Activated CD8-positive, alpha-beta memory T cell treated with anti-CD3 and anti-CD28 coated beads for 24 hours (primary cell): Measurements from ENCODE around the gene ENTREP1.
"Not testable (repeated sequence)": the region's sequence is repeated elsewhere in the genome, so short reads cannot be mapped to it uniquely, and the experiment has no call there.

ENCODE experiments used
- DNase-seq: peaks from one replicate; pipeline ENCODE4 v3.0.0-alpha.2; 2020

Gene ENTREP1

DNA sequence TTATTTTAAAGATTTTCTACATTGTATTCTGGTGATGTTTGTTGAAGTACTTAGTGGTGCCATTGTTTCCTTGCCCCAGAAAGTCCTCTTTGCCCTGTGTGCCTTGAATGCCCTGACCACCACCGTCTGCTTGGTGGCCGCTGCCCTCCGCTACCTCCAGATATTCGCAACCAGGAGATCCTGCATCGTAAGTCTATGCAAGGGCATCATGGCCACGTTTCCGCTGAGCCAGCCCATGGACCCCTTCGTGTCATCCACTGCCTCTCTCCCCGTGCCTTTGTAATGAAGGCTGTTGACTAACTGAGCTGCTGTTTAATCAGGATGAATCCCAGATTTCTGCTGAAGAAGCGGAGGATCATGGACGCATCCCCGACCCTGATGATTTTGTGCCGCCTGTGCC, 52.3 kb downstream of the ENTREP1 start:
- DNase-seq: no peak

DNA sequence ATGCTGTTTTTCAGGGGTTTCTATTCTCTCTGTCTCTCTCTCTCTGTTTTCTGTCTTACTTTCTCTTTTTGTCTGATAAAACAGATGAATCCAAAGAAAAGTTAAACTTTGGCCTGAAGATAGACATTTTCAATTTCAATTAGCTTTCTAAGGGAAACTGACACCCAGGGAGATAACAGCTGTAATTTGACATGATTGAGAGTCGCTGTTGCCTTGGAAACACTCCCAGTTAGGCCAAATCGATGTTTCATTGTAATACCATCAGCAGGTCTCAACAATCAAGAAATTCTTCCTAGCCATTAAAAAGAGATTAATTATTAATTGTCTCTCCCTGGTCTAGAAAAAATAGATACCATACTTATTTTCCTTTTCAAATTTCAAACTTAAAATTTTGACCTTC, 53.0 kb downstream of the ENTREP1 start:
- DNase-seq: no peak

DNA sequence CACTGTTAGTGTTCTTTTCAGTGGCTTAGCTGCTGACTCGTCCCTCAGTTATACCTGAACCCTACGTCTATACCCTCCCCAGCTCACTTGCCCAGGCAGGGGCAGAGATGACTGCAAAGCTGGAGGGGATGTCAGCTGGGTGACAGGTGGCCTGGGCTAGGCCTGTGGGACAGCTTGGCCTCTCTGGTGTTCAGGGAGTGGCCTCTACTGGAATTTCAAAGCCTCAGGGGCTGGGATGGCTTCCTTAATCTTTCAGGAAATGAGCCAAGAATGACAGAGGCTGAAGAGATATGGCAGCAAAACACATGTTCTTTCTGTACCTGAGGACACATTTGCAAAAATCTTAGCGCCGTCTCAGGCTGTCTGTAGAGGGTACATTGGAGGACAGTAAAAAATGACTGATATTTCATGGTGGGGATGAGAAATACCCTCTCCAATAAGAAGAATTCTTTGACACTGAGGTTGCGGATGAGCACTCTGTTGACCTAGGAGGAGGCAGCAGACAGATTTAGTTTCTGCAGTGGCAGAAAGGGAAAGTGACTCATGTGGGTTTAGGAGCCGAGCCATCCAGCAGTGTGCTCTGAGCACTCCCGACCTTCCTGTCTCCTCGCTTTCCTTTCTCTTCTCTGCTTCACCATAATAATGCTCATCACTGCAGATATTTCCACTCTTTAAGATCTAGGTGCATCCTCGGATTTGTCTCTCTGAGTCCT, 54.4 kb downstream of the ENTREP1 start:
- no peak for DNase-seq

- DNase-seq: no peak
Observed at GRCh38 chr9:69380301-69380700, 55.3 kb downstream of the ENTREP1 start.

DNA sequence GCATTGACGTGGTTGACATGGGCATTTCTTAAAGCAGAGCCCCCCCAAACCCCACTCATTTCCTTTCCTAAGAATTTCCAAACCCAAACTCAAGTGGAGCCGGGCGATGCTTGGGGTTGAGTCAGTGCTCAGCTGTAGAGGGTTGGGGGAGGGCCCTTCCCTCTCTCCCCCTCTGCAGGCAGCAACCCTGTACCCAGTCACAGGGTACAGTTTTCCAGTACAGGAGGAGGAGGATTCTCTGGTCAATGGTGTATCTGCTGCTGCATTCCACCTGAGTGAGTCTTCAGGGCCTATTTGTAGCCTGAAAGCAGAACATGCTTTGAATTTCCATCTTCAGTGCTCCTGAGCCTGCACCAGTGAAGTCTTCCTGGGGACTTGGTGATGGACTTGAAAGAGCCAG, 55.8 kb downstream of the ENTREP1 start:
- no peak for DNase-seq

DNA sequence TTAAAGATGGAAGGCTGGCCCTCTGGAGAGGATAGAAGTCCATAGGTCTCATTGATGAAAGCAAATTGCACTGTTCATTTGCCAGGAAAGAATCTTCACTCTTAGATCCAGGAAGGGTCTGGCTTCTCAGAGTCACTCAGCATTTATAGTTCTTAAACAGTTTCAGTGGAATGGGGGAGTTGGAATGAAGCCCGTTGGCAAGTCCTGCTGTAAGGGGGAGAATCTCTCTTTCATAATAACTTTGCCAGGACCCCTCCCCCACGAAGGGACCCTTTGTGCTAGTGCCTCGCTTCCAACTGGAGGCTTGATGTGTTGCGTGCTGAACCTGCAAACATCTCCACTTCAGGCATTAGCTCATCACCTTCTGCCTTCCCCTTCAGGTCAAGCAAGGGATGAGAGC, 57.1 kb downstream of the ENTREP1 start:
- DNase-seq: no peak

DNA sequence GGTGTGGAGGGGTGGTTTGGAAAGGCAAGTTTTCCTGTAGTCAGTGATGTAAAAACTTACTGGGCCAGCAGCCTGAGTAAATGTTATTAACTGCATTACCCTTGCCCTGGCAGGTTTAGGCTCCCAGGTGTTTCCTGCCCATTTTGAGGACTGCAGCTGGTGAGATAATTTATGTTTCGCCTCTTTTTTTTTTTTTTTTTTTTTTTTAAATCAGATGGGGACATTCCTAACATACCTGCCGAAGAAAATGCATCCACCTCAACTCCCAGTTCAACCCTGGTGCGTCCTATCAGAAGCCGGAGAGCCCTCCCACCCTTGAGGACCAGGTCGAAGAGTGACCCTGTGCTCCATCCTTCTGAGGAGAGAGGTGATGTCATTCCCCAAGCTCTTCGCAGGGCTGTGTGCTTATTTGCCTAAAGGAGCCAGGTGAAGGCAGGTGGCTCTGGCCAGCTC, 60.6 kb downstream of the ENTREP1 start:
- no peak for DNase-seq

DNA sequence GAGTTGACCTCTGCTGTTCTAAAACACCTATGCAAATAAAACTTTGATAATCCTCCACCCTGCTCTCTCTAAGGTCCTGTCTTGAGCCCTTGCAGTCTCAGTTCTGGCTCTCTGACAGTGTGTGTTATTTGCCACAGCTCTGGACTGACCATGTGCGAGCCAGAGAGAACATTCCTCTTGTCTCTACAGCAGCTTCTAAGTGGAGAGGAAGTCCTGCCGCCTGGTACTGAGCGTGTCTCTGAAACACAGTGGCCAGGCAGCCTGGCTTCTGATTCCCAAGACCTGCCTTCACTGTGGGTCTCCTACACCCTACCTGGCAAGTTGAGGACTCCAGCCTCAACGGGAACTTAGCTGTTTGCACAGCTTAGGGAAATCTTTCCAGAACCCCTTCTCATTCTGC, 61.6 kb downstream of the ENTREP1 start:
- no peak for DNase-seq

- no peak for DNase-seq
Observed at GRCh38 chr9:69388596-69388995, 63.6 kb downstream of the ENTREP1 start.

- DNase-seq: no peak
Observed at GRCh38 chr9:69389437-69389995, 64.5 kb downstream of the ENTREP1 start.

DNA sequence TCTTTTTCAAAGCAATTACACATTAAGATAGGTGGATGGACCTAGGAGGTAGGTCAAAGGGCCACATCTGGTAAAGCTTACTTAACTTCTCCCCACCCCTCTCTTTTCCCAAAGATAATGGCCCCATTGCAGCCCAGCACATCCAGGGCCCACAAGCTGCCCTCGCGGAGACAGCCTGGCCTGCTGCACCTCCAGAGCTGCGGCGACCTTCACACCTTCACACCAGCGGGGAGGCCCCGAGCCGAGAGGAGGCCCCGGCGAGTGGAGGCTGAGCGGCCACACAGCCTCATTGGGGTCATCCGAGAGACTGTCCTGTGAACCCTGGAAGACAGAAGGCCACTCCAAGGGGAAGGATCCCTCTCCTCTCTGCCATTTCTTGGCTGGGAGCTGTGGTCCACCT, 66.5 kb downstream of the ENTREP1 start:
- no peak for DNase-seq

GRCh38 chr9:69391946-69392345, 66.9 kb downstream of the ENTREP1 start:
- DNase-seq: no peak

DNA sequence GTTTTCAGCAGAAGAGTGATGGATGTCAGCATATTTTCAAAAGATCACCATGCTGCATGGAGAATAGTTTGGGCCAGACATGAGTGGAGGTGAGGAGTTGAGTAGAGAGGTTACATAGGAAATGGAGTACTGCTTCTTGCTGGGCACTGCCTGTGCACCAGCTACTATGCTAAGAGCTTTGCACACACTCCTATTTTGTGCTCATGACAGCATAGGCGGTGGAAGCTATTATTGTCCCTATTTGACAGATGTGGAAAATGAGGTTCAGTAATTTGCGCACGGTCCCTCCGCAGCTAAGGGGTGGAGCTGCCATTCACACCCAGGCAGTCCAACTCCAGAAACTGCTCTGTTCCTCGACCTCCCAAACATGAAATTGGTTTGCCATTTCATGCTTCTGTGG, 67.8 kb downstream of the ENTREP1 start:
- no peak for DNase-seq

DNA sequence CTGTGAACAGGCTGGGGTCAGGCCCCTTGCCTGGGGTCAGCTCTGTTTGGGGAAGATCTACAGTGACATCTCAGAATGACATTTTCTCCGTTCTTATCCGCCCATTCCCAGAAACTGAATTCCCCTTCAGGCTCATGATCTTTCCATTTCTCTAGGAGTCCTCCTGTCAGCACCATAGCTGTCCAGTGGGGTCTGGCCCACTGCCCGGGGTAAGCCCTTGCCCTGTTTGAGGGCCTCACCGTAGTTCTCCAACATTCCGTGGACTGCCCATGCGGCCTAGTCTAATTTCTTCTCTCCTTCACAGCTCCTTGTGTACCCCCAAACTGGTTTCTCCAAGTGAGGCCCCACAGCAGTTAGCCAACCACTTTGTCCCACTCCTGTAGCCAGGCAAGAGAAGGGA, 68.4 kb downstream of the ENTREP1 start:
- no peak for DNase-seq

DNA sequence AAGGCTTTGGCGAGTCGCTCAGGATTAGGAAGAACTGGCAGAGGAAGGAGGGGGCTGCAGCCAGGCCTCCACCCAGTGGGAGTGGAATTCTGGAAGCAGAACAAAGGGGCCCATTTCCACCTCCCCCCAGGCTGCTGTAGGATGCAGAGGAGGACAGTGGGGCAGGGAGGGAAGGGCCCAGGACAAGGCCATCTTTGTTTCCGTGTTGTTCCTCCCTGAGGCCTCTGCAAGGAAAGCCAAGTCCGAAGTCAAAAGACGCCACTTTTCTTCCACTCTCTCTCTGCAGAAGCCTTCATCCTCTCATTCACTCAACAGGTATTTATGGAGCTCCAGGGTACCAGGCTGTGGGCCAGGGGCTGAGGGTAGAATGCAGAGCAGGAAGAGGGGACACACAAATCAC, 70.7 kb downstream of the ENTREP1 start:
- DNase-seq: no peak

GRCh38 chr9:69396759-69397158, 71.7 kb downstream of the ENTREP1 start:
- DNase-seq: no peak

- no peak for DNase-seq
Observed at GRCh38 chr9:69397384-69398214, 72.6 kb downstream of the ENTREP1 start.

DNA sequence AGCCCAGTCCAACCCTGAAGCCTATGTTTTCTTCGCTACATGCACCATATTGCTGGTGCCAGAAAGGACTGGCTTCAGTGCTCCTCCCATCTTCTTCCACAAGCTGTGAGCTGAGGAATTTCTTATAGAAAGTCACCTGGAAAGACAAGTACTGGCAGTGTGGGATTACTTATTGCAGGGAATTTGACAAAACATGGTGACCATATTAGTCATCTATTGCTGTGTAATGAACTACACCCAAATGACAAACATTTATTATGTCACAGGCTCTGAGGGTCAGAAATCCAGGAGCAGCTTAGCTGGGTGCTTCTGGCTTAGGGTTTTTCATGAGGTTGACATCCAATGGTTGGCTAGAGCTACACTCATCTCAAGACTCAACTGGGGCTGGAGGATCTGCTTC, 75.5 kb downstream of the ENTREP1 start:
- no peak for DNase-seq

GRCh38 chr9:69409936-69410335, 84.9 kb downstream of the ENTREP1 start:
- DNase-seq: not testable (repeated sequence)

- DNase-seq: no peak
Observed at GRCh38 chr9:69411246-69411645, 86.2 kb downstream of the ENTREP1 start.

GRCh38 chr9:69411931-69412740, 87.1 kb downstream of the ENTREP1 start:
- DNase-seq: no peak

- no peak for DNase-seq
Observed at GRCh38 chr9:69412741-69413150, 87.7 kb downstream of the ENTREP1 start.

DNA sequence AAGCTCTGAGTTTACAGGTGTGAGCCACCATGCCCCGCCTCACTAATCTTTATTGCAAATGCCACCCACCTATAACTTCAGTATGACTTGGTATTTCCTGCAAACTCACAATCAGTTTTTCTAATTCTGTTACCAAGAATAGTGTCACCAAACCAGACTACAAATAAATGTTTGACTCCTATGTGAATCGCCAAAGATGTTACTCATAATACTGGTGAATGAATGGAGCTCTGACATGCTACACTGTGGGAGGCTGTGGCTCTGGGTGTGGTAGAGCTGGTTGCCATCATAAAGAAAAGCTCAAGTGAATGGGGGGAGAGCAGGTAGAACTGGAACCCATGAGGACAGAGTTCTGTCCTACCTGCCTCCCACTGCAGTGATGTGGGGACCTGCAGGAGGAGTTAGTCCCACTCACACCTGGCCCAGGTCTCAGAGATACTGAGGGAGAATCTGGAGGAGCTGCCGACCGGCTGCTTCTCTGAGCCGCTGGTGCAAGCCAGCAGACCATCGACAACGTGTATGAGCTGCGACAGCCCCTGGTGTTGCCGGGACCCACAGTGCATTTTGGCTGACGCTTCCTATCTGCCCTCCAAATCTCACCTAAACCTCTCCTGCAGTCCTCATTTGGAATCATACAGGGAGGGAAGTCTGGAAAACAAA, 95.7 kb downstream of the ENTREP1 start:
- DNase-seq: no peak
